ENCODE measurements around the gene TMC1.

DNA sequence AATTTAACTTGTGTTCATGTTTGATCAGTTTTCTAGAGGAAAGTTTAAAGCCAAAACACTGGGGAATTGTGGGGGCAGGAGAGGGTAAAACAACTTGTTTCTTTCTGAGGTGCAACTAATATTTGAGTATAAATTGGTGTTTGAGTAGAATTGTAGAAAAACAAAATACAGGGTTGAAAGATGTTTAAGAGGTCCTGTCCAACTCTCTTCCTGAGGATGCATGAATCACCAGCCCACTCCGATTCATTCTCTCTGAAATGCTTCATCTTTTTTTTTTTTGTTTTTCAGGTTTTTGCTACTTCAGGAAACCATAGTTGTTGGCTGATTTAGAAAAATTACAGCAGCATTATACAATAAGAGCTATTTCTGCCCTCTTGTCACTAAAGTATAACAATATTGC is 42.4 kb upstream of the TMC1 start:
- TF ChIP-seq, protein P1, sequence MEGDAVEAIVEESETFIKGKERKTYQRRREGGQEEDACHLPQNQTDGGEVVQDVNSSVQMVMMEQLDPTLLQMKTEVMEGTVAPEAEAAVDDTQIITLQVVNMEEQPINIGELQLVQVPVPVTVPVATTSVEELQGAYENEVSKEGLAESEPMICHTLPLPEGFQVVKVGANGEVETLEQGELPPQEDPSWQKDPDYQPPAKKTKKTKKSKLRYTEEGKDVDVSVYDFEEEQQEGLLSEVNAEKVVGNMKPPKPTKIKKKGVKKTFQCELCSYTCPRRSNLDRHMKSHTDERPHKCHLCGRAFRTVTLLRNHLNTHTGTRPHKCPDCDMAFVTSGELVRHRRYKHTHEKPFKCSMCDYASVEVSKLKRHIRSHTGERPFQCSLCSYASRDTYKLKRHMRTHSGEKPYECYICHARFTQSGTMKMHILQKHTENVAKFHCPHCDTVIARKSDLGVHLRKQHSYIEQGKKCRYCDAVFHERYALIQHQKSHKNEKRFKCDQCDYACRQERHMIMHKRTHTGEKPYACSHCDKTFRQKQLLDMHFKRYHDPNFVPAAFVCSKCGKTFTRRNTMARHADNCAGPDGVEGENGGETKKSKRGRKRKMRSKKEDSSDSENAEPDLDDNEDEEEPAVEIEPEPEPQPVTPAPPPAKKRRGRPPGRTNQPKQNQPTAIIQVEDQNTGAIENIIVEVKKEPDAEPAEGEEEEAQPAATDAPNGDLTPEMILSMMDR (IDR thresholded peaks at IDR 0.05; ENCODE audit: low read depth, low read length) = no peak
- no peak for TF ChIP-seq EZH2phosphoT487 (IDR thresholded peaks at IDR 0.05; ENCODE audit: low read depth)

Data from OCI-LY3 (cell line).